Measurements from ENCODE around the gene SLC5A10. TPM values are rescaled to one million over a fixed set of nuclear protein-coding genes. Genes with fewer than 3 reads are reported as not detected.

SLC5A10 gene
- polyA plus RNA-seq, 1 of the 3 experiments (the other 2 are of a cell fraction): not detected

DNA sequence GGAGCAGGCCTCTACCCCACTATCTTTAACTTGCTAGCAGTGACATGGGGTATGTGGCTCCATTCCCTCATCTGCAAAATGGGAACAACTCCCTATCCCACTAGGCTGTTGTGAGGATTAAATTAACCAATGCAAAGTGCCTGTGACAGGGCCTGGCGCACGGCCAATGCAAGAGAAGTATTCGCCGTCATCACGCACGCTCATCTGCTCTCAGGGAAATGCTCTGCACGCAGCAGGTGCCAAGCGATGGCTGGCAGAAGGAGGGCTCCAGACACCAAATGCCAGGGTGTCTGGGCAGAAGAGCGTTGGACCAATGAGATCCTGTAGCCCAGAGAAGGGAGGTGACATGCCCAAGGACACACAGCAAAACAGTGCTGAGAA lies 35.3 kb downstream of the SLC5A10 start:
- H3K27me3 ChIP-seq (ENCODE audit: insufficient read depth): no peaks in the 10 kb centered on the region
- ChIA-PET CTCF (interaction anchor here (1.3 kb wide), 1 partner anchor 10 kb away, joined by 3 read pairs; no protein-coding TSS in a partner anchor), POLR2A (no interaction called here)
- no peak overlapping the region for H3K4me2 ChIP-seq
- H3K9me3 ChIP-seq: no peaks in the 10 kb centered on the region
- no peaks in the 10 kb centered on the region for H4K20me1 ChIP-seq (ENCODE audit: insufficient read depth)
- H3K9me2 ChIP-seq: no peaks in the 10 kb centered on the region
- peaks cover 0 to 11% of the 10 kb centered on the region in 2 experiments for H3K36me3 ChIP-seq (replicated peaks in 1 of 2; ENCODE audit: control insufficient read depth in 1 of 2, insufficient read depth in 2 of 2, low read length in 1 of 2)
- H3K4me3 ChIP-seq (ENCODE audit: low read depth in 2 of 2, low read length in 1 of 2): no peak overlapping the region
- DNase-seq: no peak
- 94% methylated on average over 8 of the region's 9 CpGs for WGBS (ENCODE audit: low lambda C conversion rate)
- TF ChIP-seq, protein P1, sequence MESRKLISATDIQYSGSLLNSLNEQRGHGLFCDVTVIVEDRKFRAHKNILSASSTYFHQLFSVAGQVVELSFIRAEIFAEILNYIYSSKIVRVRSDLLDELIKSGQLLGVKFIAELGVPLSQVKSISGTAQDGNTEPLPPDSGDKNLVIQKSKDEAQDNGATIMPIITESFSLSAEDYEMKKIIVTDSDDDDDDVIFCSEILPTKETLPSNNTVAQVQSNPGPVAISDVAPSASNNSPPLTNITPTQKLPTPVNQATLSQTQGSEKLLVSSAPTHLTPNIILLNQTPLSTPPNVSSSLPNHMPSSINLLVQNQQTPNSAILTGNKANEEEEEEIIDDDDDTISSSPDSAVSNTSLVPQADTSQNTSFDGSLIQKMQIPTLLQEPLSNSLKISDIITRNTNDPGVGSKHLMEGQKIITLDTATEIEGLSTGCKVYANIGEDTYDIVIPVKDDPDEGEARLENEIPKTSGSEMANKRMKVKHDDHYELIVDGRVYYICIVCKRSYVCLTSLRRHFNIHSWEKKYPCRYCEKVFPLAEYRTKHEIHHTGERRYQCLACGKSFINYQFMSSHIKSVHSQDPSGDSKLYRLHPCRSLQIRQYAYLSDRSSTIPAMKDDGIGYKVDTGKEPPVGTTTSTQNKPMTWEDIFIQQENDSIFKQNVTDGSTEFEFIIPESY (IDR thresholded peaks at IDR 0.05; ENCODE audit: borderline replicate concordance, low read depth): no peak
- TF ChIP-seq JUND (IDR thresholded peaks at IDR 0.05): no peak
- TF ChIP-seq, protein P2, sequence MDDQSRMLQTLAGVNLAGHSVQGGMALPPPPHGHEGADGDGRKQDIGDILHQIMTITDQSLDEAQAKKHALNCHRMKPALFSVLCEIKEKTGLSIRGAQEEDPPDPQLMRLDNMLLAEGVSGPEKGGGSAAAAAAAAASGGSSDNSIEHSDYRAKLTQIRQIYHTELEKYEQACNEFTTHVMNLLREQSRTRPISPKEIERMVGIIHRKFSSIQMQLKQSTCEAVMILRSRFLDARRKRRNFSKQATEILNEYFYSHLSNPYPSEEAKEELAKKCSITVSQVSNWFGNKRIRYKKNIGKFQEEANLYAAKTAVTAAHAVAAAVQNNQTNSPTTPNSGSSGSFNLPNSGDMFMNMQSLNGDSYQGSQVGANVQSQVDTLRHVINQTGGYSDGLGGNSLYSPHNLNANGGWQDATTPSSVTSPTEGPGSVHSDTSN (IDR thresholded peaks at IDR 0.05): no peak
- TF ChIP-seq ELF1 (IDR thresholded peaks at IDR 0.05): no peak
- TF ChIP-seq, protein P3, sequence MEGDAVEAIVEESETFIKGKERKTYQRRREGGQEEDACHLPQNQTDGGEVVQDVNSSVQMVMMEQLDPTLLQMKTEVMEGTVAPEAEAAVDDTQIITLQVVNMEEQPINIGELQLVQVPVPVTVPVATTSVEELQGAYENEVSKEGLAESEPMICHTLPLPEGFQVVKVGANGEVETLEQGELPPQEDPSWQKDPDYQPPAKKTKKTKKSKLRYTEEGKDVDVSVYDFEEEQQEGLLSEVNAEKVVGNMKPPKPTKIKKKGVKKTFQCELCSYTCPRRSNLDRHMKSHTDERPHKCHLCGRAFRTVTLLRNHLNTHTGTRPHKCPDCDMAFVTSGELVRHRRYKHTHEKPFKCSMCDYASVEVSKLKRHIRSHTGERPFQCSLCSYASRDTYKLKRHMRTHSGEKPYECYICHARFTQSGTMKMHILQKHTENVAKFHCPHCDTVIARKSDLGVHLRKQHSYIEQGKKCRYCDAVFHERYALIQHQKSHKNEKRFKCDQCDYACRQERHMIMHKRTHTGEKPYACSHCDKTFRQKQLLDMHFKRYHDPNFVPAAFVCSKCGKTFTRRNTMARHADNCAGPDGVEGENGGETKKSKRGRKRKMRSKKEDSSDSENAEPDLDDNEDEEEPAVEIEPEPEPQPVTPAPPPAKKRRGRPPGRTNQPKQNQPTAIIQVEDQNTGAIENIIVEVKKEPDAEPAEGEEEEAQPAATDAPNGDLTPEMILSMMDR (IDR thresholded peaks at IDR 0.05): no peak
- no peak for TF ChIP-seq TCF12 (IDR thresholded peaks at IDR 0.05)
- TF ChIP-seq SIN3A (IDR thresholded peaks at IDR 0.05; ENCODE audit: borderline replicate concordance, low read depth, low read length): no peak
- TF ChIP-seq NRF1 (IDR thresholded peaks at IDR 0.05; ENCODE audit: low read depth, low read length): no peak
- TF ChIP-seq RFX5 (IDR thresholded peaks at IDR 0.05; ENCODE audit: low read length): no peak
- TF ChIP-seq FOXM1 (IDR thresholded peaks at IDR 0.05; ENCODE audit: low read depth): no peak
- TF ChIP-seq, protein P4, sequence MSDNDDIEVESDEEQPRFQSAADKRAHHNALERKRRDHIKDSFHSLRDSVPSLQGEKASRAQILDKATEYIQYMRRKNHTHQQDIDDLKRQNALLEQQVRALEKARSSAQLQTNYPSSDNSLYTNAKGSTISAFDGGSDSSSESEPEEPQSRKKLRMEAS (IDR thresholded peaks at IDR 0.05; ENCODE audit: low read depth): no peak
- no peak for TF ChIP-seq NFIC (IDR thresholded peaks at IDR 0.05; ENCODE audit: borderline replicate concordance)
- TF ChIP-seq, protein P5, sequence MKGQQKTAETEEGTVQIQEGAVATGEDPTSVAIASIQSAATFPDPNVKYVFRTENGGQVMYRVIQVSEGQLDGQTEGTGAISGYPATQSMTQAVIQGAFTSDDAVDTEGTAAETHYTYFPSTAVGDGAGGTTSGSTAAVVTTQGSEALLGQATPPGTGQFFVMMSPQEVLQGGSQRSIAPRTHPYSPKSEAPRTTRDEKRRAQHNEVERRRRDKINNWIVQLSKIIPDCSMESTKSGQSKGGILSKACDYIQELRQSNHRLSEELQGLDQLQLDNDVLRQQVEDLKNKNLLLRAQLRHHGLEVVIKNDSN (IDR thresholded peaks at IDR 0.05; ENCODE audit: borderline replicate concordance, low read depth): no peak
- no peak for TF ChIP-seq FOXJ3 (CRISPR knock-in tag; IDR thresholded peaks at IDR 0.05)
- TF ChIP-seq, protein P6, sequence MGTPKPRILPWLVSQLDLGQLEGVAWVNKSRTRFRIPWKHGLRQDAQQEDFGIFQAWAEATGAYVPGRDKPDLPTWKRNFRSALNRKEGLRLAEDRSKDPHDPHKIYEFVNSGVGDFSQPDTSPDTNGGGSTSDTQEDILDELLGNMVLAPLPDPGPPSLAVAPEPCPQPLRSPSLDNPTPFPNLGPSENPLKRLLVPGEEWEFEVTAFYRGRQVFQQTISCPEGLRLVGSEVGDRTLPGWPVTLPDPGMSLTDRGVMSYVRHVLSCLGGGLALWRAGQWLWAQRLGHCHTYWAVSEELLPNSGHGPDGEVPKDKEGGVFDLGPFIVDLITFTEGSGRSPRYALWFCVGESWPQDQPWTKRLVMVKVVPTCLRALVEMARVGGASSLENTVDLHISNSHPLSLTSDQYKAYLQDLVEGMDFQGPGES (IDR thresholded peaks at IDR 0.05; ENCODE audit: low read depth, low read length): no peak
- H3K27ac ChIP-seq (ENCODE audit: low read depth in 2 of 2, low read length in 1 of 2): no peak overlapping the region
- no peaks in the 10 kb centered on the region for H3F3A ChIP-seq (replicated peaks; ENCODE audit: insufficient read depth)
- H3K79me2 ChIP-seq (ENCODE audit: insufficient read depth): peaks cover 10% of the 10 kb centered on the region; the same call in 1 of the 2 replicates
- no peak overlapping the region for H2AFZ ChIP-seq (ENCODE audit: low read depth)
- no peak overlapping the region for H3K9ac ChIP-seq
- peaks cover 0 to 3% of the 10 kb centered on the region in 2 experiments; a peak in 3 of 4 replicates for H3K4me1 ChIP-seq (ENCODE audit: control insufficient read depth in 1 of 2, insufficient read depth in 2 of 2, low read depth in 1 of 2, low read length in 1 of 2)
